Measurements from ENCODE around the gene PSME1. TPM values are rescaled to one million over a fixed set of nuclear protein-coding genes. Genes with fewer than 3 reads are reported as not detected.

Gene PSME1
- total RNA-seq = 100 to 1,000 TPM; 100 to 256 (median 116) TPM

GRCh38 chr14:24135834-24136683, at the start of gene PSME1:
TSS of gene PSME1 (plus strand) at chr14:24136194. CDS start at chr14:24136263, 69 bp downstream.
- intact Hi-C loops (cut with DNase I) = no loop called here
- Histone ChIP-seq H3K4me1 (peaks cover 31 to 73% (median 41%) of the 10 kb centered on the region in 3 donors), H3K36me3 (peaks cover 17 to 27% (median 17%) of the 10 kb centered on the region in 3 donors), H3K9me3 (no peaks in the 10 kb centered on the region), H3K27me3 (no peaks in the 10 kb centered on the region), H3K4me3 (peak within 1 kb of the TSS; percentile 77 to 100 (median 88)), H3K27ac (peak within 1 kb of the TSS; percentile 95 to 98 (median 96))
- peak; percentile 57 for DNase-seq
- WGBS, 2 donors = 0% methylated on average over 14 to 15 of the region's 75 CpGs
- TF ChIP-seq CTCF (IDR thresholded peaks at IDR 0.05) = peak in 2 of 6 experiments; percentile 16 to 18
- peak in 2 of 4 donors; percentile 33 to 71 for TF ChIP-seq POLR2A (IDR thresholded peaks at IDR 0.05)

- H3K9me3 ChIP-seq = no peaks in the 10 kb centered on the region
- no peak overlapping the region for H3K4me3 ChIP-seq
- H3K27ac ChIP-seq = no peak overlapping the region
- no peak for DNase-seq
- TF ChIP-seq CTCF (IDR thresholded peaks at IDR 0.05) (no peak), POLR2A (IDR thresholded peaks at IDR 0.05) (no peak)
- no peaks in the 10 kb centered on the region for H3K36me3 ChIP-seq
- WGBS, 2 donors = 84 to 91% methylated on average over 1 of the region's 1 CpG
- no peaks in the 10 kb centered on the region for H3K27me3 ChIP-seq
- H3K4me1 ChIP-seq = peaks cover 0 to under 1% (median 0%) of the 10 kb centered on the region in 3 donors
- intact Hi-C loops (cut with DNase I) = no loop called here
These were observed 49.0 kb upstream of the PSME1 start for GRCh38 chr14:24087004-24087403.

DNA sequence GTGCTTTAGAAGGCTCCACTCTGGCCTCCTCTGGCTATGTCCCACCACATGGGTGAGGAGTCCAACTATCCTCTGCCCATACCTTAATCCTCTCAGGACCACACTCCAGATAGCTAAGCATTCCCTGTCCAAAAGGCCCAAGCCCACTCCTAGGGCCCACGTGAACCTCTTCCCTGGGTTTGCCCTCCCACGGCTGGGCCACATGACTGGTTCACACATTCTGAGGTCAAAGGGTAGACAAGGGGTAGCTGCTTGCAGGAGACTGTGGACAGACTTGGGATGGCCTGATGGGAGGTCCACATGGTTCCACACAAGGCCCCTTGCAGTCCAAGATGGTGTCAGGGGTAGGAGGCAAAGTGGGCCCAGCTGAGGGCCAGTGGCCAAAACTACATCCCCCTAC, 47.9 kb upstream of the PSME1 start:
- Histone ChIP-seq H3K4me1 (peaks cover 0 to 7% (median under 1%) of the 10 kb centered on the region in 3 donors), H3K4me3 (no peak overlapping the region), H3K9me3 (no peaks in the 10 kb centered on the region), H3K27ac (no peak overlapping the region), H3K36me3 (no peaks in the 10 kb centered on the region), H3K27me3 (no peaks in the 10 kb centered on the region)
- no peak for DNase-seq
- no peak for TF ChIP-seq CTCF (IDR thresholded peaks at IDR 0.05)
- no peak for TF ChIP-seq POLR2A (IDR thresholded peaks at IDR 0.05)
- intact Hi-C loops (cut with DNase I) = no loop called here
- 82 to 86% methylated on average over 1 of the region's 2 CpGs for WGBS, 2 donors

GRCh38 chr14:24089890-24090289, 46.1 kb upstream of the PSME1 start:
- Histone ChIP-seq H3K4me1 (peaks cover 8 to 20% (median 12%) of the 10 kb centered on the region in 3 donors), H3K27me3 (no peaks in the 10 kb centered on the region), H3K4me3 (no peak overlapping the region), H3K27ac (no peak overlapping the region), H3K36me3 (no peaks in the 10 kb centered on the region), H3K9me3 (no peaks in the 10 kb centered on the region)
- intact Hi-C loops (cut with DNase I) = no loop called here
- no peak for TF ChIP-seq CTCF (IDR thresholded peaks at IDR 0.05)
- 82 to 85% methylated on average over 5 of the region's 6 CpGs for WGBS, 2 donors
- DNase-seq = no peak

- Histone ChIP-seq H3K36me3 (no peaks in the 10 kb centered on the region), H3K4me1 (peaks cover 18 to 30% (median 21%) of the 10 kb centered on the region in 3 donors), H3K9me3 (no peaks in the 10 kb centered on the region), H3K27me3 (no peaks in the 10 kb centered on the region), H3K4me3 (no peak overlapping the region), H3K27ac (peak overlapping the region in 1 of 4 donors; percentile 98)
- no peak for DNase-seq
- intact Hi-C loops (cut with DNase I) = no loop called here
- TF ChIP-seq CTCF (IDR thresholded peaks at IDR 0.05) (no peak), POLR2A (IDR thresholded peaks at IDR 0.05) (no peak)
These were observed 43.9 kb upstream of the PSME1 start for GRCh38 chr14:24092110-24092504.
